Peyer's patch (tissue), 4 donors: ENCODE data around the gene SHISA8. TPM values are rescaled to one million over a fixed set of nuclear protein-coding genes. Genes with fewer than 3 reads are reported as not detected.

Source experiments
- DNase-seq, 3 donors: peaks; one replicate each; pipeline ENCODE4 v3.0.0-alpha.2; 2017 to 2019
- H3K27ac ChIP-seq, 4 donors: fragments of 200-600 bp; sonication (generic); one replicate each; pipeline ENCODE4 v1.5.1; 2016 to 2019
- H3K27me3 ChIP-seq, 2 donors: fragments of 200-600 bp; sonication (generic); one replicate each; pipeline ENCODE4 v1.5.1; 2019
- H3K36me3 ChIP-seq, 3 donors: fragments of 200-600 bp; sonication (generic); one replicate each; pipeline ENCODE4 v1.5.1; 2016 to 2019
- H3K4me1 ChIP-seq, 4 donors: fragments of 200-600 bp; sonication (generic); one replicate each; pipeline ENCODE4 v1.5.1; 2016 to 2019
- H3K4me3 ChIP-seq, 4 donors: fragments of 200-600 bp; sonication (generic); 1 replicate in 3 of 4; 2 replicates in 1 of 4; pipeline ENCODE4 v1.5.1; 2016 to 2019; ENCODE audit warnings: mild to moderate bottlenecking in 1 of 4
- H3K9me3 ChIP-seq, 4 donors: fragments of 200-600 bp; sonication (generic); one replicate each; pipeline ENCODE4 v1.5.1; 2016 to 2019; ENCODE audit warnings: mild to moderate bottlenecking in 1 of 4
- POLR2A ChIP-seq, 2 donors: fragments of 450-650 bp; IDR thresholded peaks; one replicate each; pipeline ENCODE4 v1.5.1; 2017; ENCODE audit warnings: antibody characterized with exemption in 2 of 2, mild to moderate bottlenecking in 2 of 2, moderate library complexity in 2 of 2
- total RNA-seq, 4 donors: library from RNA; depleted of rRNA; stranded (reverse); fragments of >200 nt; gene quantifications; one replicate each; pipeline ENCODE4 v1.1.0, GENCODE V29; 2016
- TF ChIP-seq, protein P1 (sequence below), 6 experiments: fragments of 450-650 bp in 4 of 6; fragments of 200-600 bp in 2 of 6; sonication (generic) in 1 of 6; IDR thresholded peaks; one replicate each; pipeline ENCODE4 v1.5.1; 2017 to 2019; ENCODE audit warnings: antibody characterized with exemption in 6 of 6, mild to moderate bottlenecking in 3 of 6, moderate library complexity in 1 of 6

Gene SHISA8
- total RNA-seq, 4 donors from 2014 or later = not detected

DNA sequence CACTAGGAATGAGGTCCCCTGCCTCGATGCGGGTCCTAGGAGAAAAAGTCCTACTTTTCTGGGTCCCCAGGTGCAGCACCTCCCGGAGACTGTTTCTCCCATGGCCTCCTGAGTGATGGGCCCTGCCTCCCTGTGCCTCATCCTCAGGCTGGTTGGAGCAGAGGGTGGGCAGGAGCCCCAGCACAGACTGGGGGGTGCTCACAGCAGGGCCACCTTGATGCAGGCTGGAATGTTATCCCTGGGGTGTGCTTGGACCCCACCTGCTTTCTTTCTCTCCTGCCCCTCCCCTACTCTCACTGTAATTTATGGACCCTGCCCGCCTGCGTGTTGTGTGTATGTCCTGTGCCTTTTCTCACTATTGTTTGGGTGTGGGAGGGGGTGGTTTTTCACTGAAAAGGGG is 8.1 kb downstream of the SHISA8 start:
- Histone ChIP-seq H3K4me1 (peaks cover 0 to 34% (median 20%) of the 10 kb centered on the region in 4 donors), H3K27me3 (peaks cover 0 to 23% of the 10 kb centered on the region in 2 donors), H3K27ac (no peak overlapping the region), H3K36me3 (peaks cover 0 to 55% (median 0%) of the 10 kb centered on the region in 3 donors), H3K9me3 (no peaks in the 10 kb centered on the region), H3K4me3 (no peak overlapping the region)
- TF ChIP-seq, protein P1, sequence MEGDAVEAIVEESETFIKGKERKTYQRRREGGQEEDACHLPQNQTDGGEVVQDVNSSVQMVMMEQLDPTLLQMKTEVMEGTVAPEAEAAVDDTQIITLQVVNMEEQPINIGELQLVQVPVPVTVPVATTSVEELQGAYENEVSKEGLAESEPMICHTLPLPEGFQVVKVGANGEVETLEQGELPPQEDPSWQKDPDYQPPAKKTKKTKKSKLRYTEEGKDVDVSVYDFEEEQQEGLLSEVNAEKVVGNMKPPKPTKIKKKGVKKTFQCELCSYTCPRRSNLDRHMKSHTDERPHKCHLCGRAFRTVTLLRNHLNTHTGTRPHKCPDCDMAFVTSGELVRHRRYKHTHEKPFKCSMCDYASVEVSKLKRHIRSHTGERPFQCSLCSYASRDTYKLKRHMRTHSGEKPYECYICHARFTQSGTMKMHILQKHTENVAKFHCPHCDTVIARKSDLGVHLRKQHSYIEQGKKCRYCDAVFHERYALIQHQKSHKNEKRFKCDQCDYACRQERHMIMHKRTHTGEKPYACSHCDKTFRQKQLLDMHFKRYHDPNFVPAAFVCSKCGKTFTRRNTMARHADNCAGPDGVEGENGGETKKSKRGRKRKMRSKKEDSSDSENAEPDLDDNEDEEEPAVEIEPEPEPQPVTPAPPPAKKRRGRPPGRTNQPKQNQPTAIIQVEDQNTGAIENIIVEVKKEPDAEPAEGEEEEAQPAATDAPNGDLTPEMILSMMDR (IDR thresholded peaks at IDR 0.05) = no peak
- TF ChIP-seq POLR2A (IDR thresholded peaks at IDR 0.05) = no peak
- no peak for DNase-seq

- H3K27ac ChIP-seq = no peak overlapping the region
- peaks cover 0 to 12% of the 10 kb centered on the region in 2 donors for H3K27me3 ChIP-seq
- no peak for DNase-seq
- no peaks in the 10 kb centered on the region for H3K9me3 ChIP-seq
- H3K4me1 ChIP-seq = peaks cover 0 to 26% (median 13%) of the 10 kb centered on the region in 4 donors
- TF ChIP-seq, protein P1 (IDR thresholded peaks at IDR 0.05) = no peak
- TF ChIP-seq POLR2A (IDR thresholded peaks at IDR 0.05) = no peak
- H3K36me3 ChIP-seq = peaks cover 0 to 65% (median 0%) of the 10 kb centered on the region in 3 donors
- H3K4me3 ChIP-seq = no peak overlapping the region
These were observed 9.3 kb downstream of the SHISA8 start for GRCh38 chr22:41905411-41906202.

- Histone ChIP-seq H3K4me3 (no peak overlapping the region), H3K27ac (no peak overlapping the region), H3K36me3 (peaks cover 0 to 74% (median 0%) of the 10 kb centered on the region in 3 donors), H3K27me3 (peaks cover 0 to 3% of the 10 kb centered on the region in 2 donors), H3K4me1 (peaks cover 0 to 17% (median 6%) of the 10 kb centered on the region in 4 donors), H3K9me3 (no peaks in the 10 kb centered on the region)
- DNase-seq = no peak
- TF ChIP-seq POLR2A (IDR thresholded peaks at IDR 0.05) = no peak
- TF ChIP-seq, protein P1 (IDR thresholded peaks at IDR 0.05) = no peak
These were observed 10.1 kb downstream of the SHISA8 start for GRCh38 chr22:41904450-41905410.

- Histone ChIP-seq H3K4me1 (peaks cover 0 to under 1% (median 0%) of the 10 kb centered on the region in 4 donors), H3K36me3 (peaks cover 0 to 91% (median 0%) of the 10 kb centered on the region in 3 donors), H3K27ac (no peak overlapping the region), H3K4me3 (no peak overlapping the region), H3K27me3 (no peaks in the 10 kb centered on the region), H3K9me3 (no peaks in the 10 kb centered on the region)
- TF ChIP-seq, protein P1 (IDR thresholded peaks at IDR 0.05) = no peak
- no peak for TF ChIP-seq POLR2A (IDR thresholded peaks at IDR 0.05)
- DNase-seq = no peak
These were observed 11.9 kb downstream of the SHISA8 start for GRCh38 chr22:41902932-41903421.

DNA sequence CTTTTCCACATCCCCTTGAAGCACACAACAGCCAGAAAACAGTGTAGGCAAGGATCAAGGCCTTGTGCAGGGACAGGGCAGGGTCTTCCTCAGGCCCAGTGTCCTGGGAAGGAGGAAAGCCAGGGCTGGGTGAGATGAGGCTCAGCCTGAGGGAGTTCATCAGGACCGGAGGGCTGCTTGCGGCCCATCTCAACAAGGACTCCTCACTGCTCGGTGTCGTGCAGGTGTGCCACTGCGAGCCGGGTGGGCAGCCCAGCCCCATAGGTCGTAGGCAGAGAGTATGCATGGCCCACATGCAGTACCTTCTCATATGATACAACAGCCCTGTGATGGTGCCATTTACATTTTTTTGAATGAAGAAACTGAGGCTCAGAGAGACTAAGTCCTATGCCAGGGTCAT is 12.9 kb downstream of the SHISA8 start:
- H3K4me3 ChIP-seq = no peak overlapping the region

More for the DNA sequence above, 12.9 kb downstream of the SHISA8 start:
- no peak for TF ChIP-seq POLR2A (IDR thresholded peaks at IDR 0.05)
- TF ChIP-seq, protein P1 (IDR thresholded peaks at IDR 0.05) = no peak
- DNase-seq = no peak
- H3K27ac ChIP-seq = no peak overlapping the region
- H3K4me1 ChIP-seq = no peaks in the 10 kb centered on the region
- no peaks in the 10 kb centered on the region for H3K27me3 ChIP-seq
- no peaks in the 10 kb centered on the region for H3K9me3 ChIP-seq
- H3K36me3 ChIP-seq = peaks cover 0 to 93% (median 0%) of the 10 kb centered on the region in 3 donors
